PC-3 (cell line): ENCODE results near the gene SH2D3C. TPM values are rescaled to one million over a fixed set of nuclear protein-coding genes. Genes with fewer than 3 reads are reported as not detected.

Experiments
- ATAC-seq: fragments of 200-7000 bp; cut with Tn5 transposase; 2 replicates; pipeline ENCODE4 v1.9.1; 2020; ENCODE audit warnings: mild to moderate bottlenecking, moderate library complexity
- BruUV-seq: library from RNA; stranded (reverse); fragments of 400-500 nt; replicated peaks from 2 replicates; lab custom pipeline; 2021; lab: Mats Ljungman, UMichigan
- CTCF ChIA-PET: fragments of 300-600 bp; sonication (Branson Sonifier 250); formaldehyde crosslinking; loops from one replicate; lab custom pipeline; 2022; ENCODE audit warnings: antibody characterized with exemption; lab: Charles Lee
- POLR2A ChIA-PET: fragments of 300-600 bp; sonication (Branson Sonifier 250); formaldehyde crosslinking; loops from one replicate; lab custom pipeline; 2022; ENCODE audit warnings: antibody characterized with exemption; ENCODE audit not compliant: unreplicated experiment; lab: Charles Lee
- DNase-seq: peaks from one replicate; pipeline ENCODE4 v3.0.0-alpha.2; 2015
- H2AFZ ChIP-seq: fragments of 300-600 bp; sonication (generic); 2 replicates; pipeline ENCODE4 v1.6.0; 2016; ENCODE audit warnings: antibody characterized with exemption, low read length
- H3F3A ChIP-seq: fragments of 300-600 bp; sonication (generic); one replicate; pipeline ENCODE4 v1.6.0; 2017; ENCODE audit warnings: antibody characterized with exemption, low read length, control low read depth, mild to moderate bottlenecking; ENCODE audit not compliant: unreplicated experiment
- H3K27ac ChIP-seq: fragments of 300-600 bp; sonication (generic); 2 replicates; pipeline ENCODE4 v1.5.1; 2016; ENCODE audit warnings: mild to moderate bottlenecking, low read length
- H3K27me3 ChIP-seq: fragments of 300-600 bp; sonication (generic); 2 replicates; pipeline ENCODE4 v1.6.1; 2016; ENCODE audit warnings: low read length, mixed read lengths
- H3K36me3 ChIP-seq: fragments of 300-600 bp; sonication (generic); 2 replicates; pipeline ENCODE4 v1.6.1; 2016; ENCODE audit warnings: low read depth, mixed run types, low read length, mixed read lengths
- H3K4me1 ChIP-seq: fragments of 300-600 bp; sonication (generic); 2 replicates; pipeline ENCODE4 v1.5.1; 2016; ENCODE audit warnings: low read length; ENCODE audit not compliant: insufficient read depth
- H3K4me2 ChIP-seq: fragments of 300-600 bp; sonication (generic); 2 replicates; pipeline ENCODE4 v1.6.0; 2016; ENCODE audit warnings: low read length
- H3K4me3 ChIP-seq: fragments of 300-600 bp; sonication (generic); 2 replicates; pipeline ENCODE4 v1.5.1; 2016; ENCODE audit warnings: mild to moderate bottlenecking, low read length, mixed read lengths
- H3K79me2 ChIP-seq: fragments of 300-600 bp; sonication (generic); 2 replicates; pipeline ENCODE4 v1.6.1; 2017; ENCODE audit warnings: low read length, mixed read lengths
- H3K9ac ChIP-seq: fragments of 300-600 bp; sonication (generic); 2 replicates; pipeline ENCODE4 v1.6.0; 2016; ENCODE audit warnings: mild to moderate bottlenecking, low read length
- H3K9me2 ChIP-seq: fragments of 300-600 bp; sonication (generic); replicated peaks from 2 replicates; pipeline ENCODE4 v1.6.1; 2016; ENCODE audit warnings: mixed run types, low read length, mixed read lengths
- H3K9me3 ChIP-seq: fragments of 300-600 bp; sonication (generic); 2 replicates; pipeline ENCODE4 v1.6.1; 2016; ENCODE audit warnings: low read length, mixed read lengths
- H4K20me1 ChIP-seq: fragments of 300-600 bp; sonication (generic); 2 replicates; pipeline ENCODE4 v1.6.1; 2016; ENCODE audit warnings: low read length, mixed read lengths
- EZH2 ChIP-seq: fragments of 300-600 bp; sonication (generic); IDR thresholded peaks from one replicate; pipeline ENCODE4 v1.6.1; 2017; ENCODE audit warnings: antibody characterized with exemption, mild to moderate bottlenecking, low read length; ENCODE audit not compliant: unreplicated experiment
- EZH2phosphoT487 ChIP-seq: fragments of 300-600 bp; sonication (generic); IDR thresholded peaks from 2 replicates; pipeline ENCODE4 v1.6.1; 2018; ENCODE audit warnings: mild to moderate bottlenecking, antibody characterized with exemption, low read length, borderline replicate concordance
- intact Hi-C: fragments of 100-400 bp; cut with micrococcal nuclease; formaldehyde crosslinking; loops from 2 replicates; pipeline ENCODE4 v1.9.0; 2023
- total RNA-seq: library from RNA; depleted of rRNA; stranded (reverse); fragments of >200 nt; gene quantifications from 2 replicates; pipeline ENCODE4 v1.2.3, GENCODE V29; 2014
- TF ChIP-seq, protein P1 (sequence below): fragments of 300-600 bp; sonication (generic); conservative IDR thresholded peaks from 2 replicates; pipeline ENCODE4 v1.5.1; 2017; ENCODE audit warnings: antibody characterized with exemption, low read depth, mild to moderate bottlenecking, low read length

Gene SH2D3C
- total RNA-seq, 1 experiment from 2014 or later, result 0.26 TPM

GRCh38 chr9:127751269-127752054, 27.0 kb downstream of the SH2D3C start:
- BruUV-seq, result no TSS peak
- Histone ChIP-seq H3K27ac (no peak overlapping the region), H3K9ac (no peak overlapping the region), H2AFZ (no peak overlapping the region), H4K20me1 (no peaks in the 10 kb centered on the region), H3K4me1 (no peaks in the 10 kb centered on the region), H3F3A (no peaks in the 10 kb centered on the region), H3K9me2 (no peaks in the 10 kb centered on the region), H3K36me3 (no peaks in the 10 kb centered on the region), H3K79me2 (no peaks in the 10 kb centered on the region), H3K9me3 (no peaks in the 10 kb centered on the region), H3K4me2 (no peak overlapping the region), H3K27me3 (peaks cover 20% of the 10 kb centered on the region), H3K4me3 (no peak overlapping the region)
- ChIA-PET CTCF (no interaction called here), POLR2A (no interaction called here)
- ATAC-seq (no peak), DNase-seq (peak; percentile 16)
- no peak for TF ChIP-seq EZH2
- TF ChIP-seq, protein P1, sequence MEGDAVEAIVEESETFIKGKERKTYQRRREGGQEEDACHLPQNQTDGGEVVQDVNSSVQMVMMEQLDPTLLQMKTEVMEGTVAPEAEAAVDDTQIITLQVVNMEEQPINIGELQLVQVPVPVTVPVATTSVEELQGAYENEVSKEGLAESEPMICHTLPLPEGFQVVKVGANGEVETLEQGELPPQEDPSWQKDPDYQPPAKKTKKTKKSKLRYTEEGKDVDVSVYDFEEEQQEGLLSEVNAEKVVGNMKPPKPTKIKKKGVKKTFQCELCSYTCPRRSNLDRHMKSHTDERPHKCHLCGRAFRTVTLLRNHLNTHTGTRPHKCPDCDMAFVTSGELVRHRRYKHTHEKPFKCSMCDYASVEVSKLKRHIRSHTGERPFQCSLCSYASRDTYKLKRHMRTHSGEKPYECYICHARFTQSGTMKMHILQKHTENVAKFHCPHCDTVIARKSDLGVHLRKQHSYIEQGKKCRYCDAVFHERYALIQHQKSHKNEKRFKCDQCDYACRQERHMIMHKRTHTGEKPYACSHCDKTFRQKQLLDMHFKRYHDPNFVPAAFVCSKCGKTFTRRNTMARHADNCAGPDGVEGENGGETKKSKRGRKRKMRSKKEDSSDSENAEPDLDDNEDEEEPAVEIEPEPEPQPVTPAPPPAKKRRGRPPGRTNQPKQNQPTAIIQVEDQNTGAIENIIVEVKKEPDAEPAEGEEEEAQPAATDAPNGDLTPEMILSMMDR, result no peak
- no peak for TF ChIP-seq EZH2phosphoT487
- intact Hi-C loops, result no loop called here

DNA sequence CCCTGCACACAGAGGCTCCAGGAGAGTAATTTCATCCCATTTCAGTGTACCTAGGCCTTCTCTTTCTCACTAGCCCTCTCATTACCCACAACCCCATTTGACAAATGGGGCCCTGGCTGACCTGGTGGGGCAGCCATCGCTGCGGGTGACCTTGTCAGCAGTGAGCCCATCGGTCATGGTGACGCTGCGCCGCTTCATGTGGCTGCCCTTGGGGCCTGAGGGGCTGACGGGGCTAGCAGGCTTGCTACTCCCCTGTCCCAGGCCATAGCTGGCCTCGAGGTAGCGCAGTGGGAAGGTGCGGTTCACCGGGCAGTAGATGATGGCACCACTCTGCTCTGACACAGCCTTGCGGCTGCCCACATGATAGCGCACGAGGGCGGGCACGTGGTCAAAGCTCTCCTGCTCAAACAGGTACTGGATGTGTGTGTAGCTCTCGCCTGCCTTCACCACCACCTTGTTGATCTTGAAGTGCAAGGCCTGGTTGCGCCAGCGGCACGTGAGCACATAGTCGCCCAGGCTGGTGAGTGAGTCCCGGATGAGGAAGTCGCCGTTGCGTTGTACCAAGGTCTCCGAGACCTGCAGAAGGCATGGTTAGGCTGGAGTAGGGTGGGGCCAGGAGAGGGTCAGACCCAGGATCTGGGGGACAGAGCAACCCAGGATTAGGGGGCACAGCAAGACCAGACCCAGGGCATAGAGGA, 29.2 kb downstream of the SH2D3C start:
- TF ChIP-seq EZH2 (no peak), EZH2phosphoT487 (no peak)
- TF ChIP-seq, protein P1, result no peak
- H2AFZ ChIP-seq, result no peak overlapping the region
- H3K9me3 ChIP-seq, result no peaks in the 10 kb centered on the region
- DNase-seq, result no peak
- H3K27ac ChIP-seq, result no peak overlapping the region
- H3K4me3 ChIP-seq, result no peak overlapping the region
- no peaks in the 10 kb centered on the region for H3K79me2 ChIP-seq
- H4K20me1 ChIP-seq, result no peaks in the 10 kb centered on the region
- no peaks in the 10 kb centered on the region for H3K36me3 ChIP-seq
- H3K4me2 ChIP-seq, result no peak overlapping the region
- ChIA-PET POLR2A (no interaction called here), CTCF (interaction anchor here (0.7 kb wide), 1 partner anchor 808 kb away, joined by 5 read pairs; no protein-coding TSS in a partner anchor)
- no peak overlapping the region for H3K9ac ChIP-seq
- no peak for ATAC-seq
- peaks cover 9% of the 10 kb centered on the region for H3K27me3 ChIP-seq
- intact Hi-C loops, result no loop called here
- no TSS peak for BruUV-seq
- no peaks in the 10 kb centered on the region for H3K9me2 ChIP-seq
- H3K4me1 ChIP-seq, result no peaks in the 10 kb centered on the region
- H3F3A ChIP-seq, result no peaks in the 10 kb centered on the region
